H9 (cell line): Measurements from ENCODE around the gene TRERF1. TPM values are rescaled to one million over a fixed set of nuclear protein-coding genes. Genes with fewer than 3 reads are reported as not detected.

Experiments
- DNase-seq: peaks from one replicate; pipeline ENCODE4 v3.0.0-alpha.2; 2017
- H2AFZ ChIP-seq: one replicate; pipeline ENCODE4 v1.6.1; 2013; ENCODE audit warnings: mild to moderate bottlenecking, low read length, control low read depth, moderate library complexity
- H2AK5ac ChIP-seq: 2 replicates; pipeline ENCODE4 v1.6.1; 2013; ENCODE audit warnings: low read length, control low read depth, mixed read lengths; ENCODE audit not compliant: insufficient read length
- H2BK120ac ChIP-seq: one replicate; pipeline ENCODE4 v1.6.1; 2013; ENCODE audit warnings: low read depth, mild to moderate bottlenecking, low read length, control low read depth, inconsistent platforms; ENCODE audit not compliant: poor library complexity, severe bottlenecking
- H2BK12ac ChIP-seq: 2 replicates; pipeline ENCODE4 v1.6.1; 2013; ENCODE audit warnings: low read length, control low read depth, mixed read lengths, low read depth; ENCODE audit not compliant: insufficient read length
- H2BK15ac ChIP-seq: 2 replicates; pipeline ENCODE4 v1.6.1; 2013; ENCODE audit warnings: low read depth, low read length, control low read depth
- H2BK20ac ChIP-seq: one replicate; pipeline ENCODE4 v1.6.1; 2013; ENCODE audit warnings: low read depth, mild to moderate bottlenecking, low read length, control low read depth, inconsistent platforms; ENCODE audit not compliant: poor library complexity, severe bottlenecking
- H2BK5ac ChIP-seq: 2 replicates; pipeline ENCODE4 v1.6.1; 2013; ENCODE audit warnings: low read length, control low read depth, mixed read lengths; ENCODE audit not compliant: insufficient read length
- H3K14ac ChIP-seq: 2 replicates; pipeline ENCODE4 v1.6.1; 2013; ENCODE audit warnings: low read length, control low read depth; ENCODE audit not compliant: insufficient read depth
- H3K18ac ChIP-seq: 2 replicates; pipeline ENCODE4 v1.6.1; 2013; ENCODE audit warnings: low read depth, mild to moderate bottlenecking, mixed read lengths, low read length, control low read depth; ENCODE audit not compliant: insufficient read length
- H3K23ac ChIP-seq: 2 replicates; pipeline ENCODE4 v1.6.1; 2013; ENCODE audit warnings: low read length, control low read depth, mixed read lengths, low read depth; ENCODE audit not compliant: insufficient read length
- H3K23me2 ChIP-seq: 2 replicates; pipeline ENCODE4 v1.6.1; 2013; ENCODE audit warnings: low read depth, mild to moderate bottlenecking, mixed read lengths, low read length, control low read depth; ENCODE audit not compliant: insufficient read length, poor library complexity, severe bottlenecking
- H3K27ac ChIP-seq: 2 replicates; pipeline ENCODE4 v1.5.1; 2013; ENCODE audit warnings: low read length, control low read depth, mixed read lengths, low read depth; ENCODE audit not compliant: insufficient read length
- H3K27me3 ChIP-seq: 2 replicates; pipeline ENCODE4 v1.6.1; 2013; ENCODE audit warnings: low read length, control low read depth, inconsistent platforms; ENCODE audit not compliant: insufficient read depth
- H3K4ac ChIP-seq: 2 replicates; pipeline ENCODE4 v1.6.1; 2013; ENCODE audit warnings: low read depth, mild to moderate bottlenecking, control low read depth, inconsistent platforms, low read length, moderate library complexity
- H3K4me1 ChIP-seq: 2 replicates; pipeline ENCODE4 v1.6.1; 2013; ENCODE audit warnings: low read length, control low read depth, inconsistent platforms; ENCODE audit not compliant: insufficient read depth
- H3K4me2 ChIP-seq: 2 replicates; pipeline ENCODE4 v1.6.1; 2013; ENCODE audit warnings: low read length, control low read depth, mixed read lengths; ENCODE audit not compliant: insufficient read length, insufficient read depth
- H3K56ac ChIP-seq: 2 replicates; pipeline ENCODE4 v1.6.1; 2013; ENCODE audit warnings: low read depth, mild to moderate bottlenecking, mixed read lengths, low read length, control low read depth; ENCODE audit not compliant: insufficient read length
- H3K79me1 ChIP-seq: 2 replicates; pipeline ENCODE4 v1.6.1; 2013; ENCODE audit warnings: low read depth, mild to moderate bottlenecking, moderate library complexity, low read length, control low read depth, inconsistent platforms; ENCODE audit not compliant: insufficient read depth, poor library complexity, severe bottlenecking
- H3K79me2 ChIP-seq: 2 replicates; pipeline ENCODE4 v1.6.1; 2013; ENCODE audit warnings: low read length, control low read depth, inconsistent platforms; ENCODE audit not compliant: insufficient read depth
- H3K9ac ChIP-seq: 2 replicates; pipeline ENCODE4 v1.6.1; 2013; ENCODE audit warnings: low read length, control low read depth, mixed read lengths; ENCODE audit not compliant: insufficient read length; ENCODE audit errors: extremely low read depth
- H3K9me3 ChIP-seq: one replicate; pipeline ENCODE4 v1.6.1; 2013; ENCODE audit warnings: low read depth, low read length, inconsistent platforms; ENCODE audit not compliant: control insufficient read depth
- H3T11ph ChIP-seq: one replicate; pipeline ENCODE4 v1.6.1; 2013; ENCODE audit warnings: mild to moderate bottlenecking, low read length, control low read depth, inconsistent platforms
- H4K20me1 ChIP-seq: one replicate; pipeline ENCODE4 v1.6.1; 2013; ENCODE audit not compliant: control insufficient read depth, insufficient read length, insufficient read depth
- H4K5ac ChIP-seq: 2 replicates; pipeline ENCODE4 v1.6.1; 2013; ENCODE audit warnings: low read depth, mild to moderate bottlenecking, mixed read lengths, low read length, control low read depth; ENCODE audit not compliant: insufficient read length
- H4K8ac ChIP-seq: replicated peaks from 2 replicates; pipeline ENCODE4 v1.6.1; 2013; ENCODE audit warnings: low read length, control low read depth, mixed read lengths, low read depth; ENCODE audit not compliant: insufficient read length
- H4K91ac ChIP-seq: 2 replicates; pipeline ENCODE4 v1.6.1; 2013; ENCODE audit warnings: low read depth, mild to moderate bottlenecking, moderate library complexity, mixed read lengths, low read length, control low read depth; ENCODE audit not compliant: insufficient read length
- H3K27ac Mint-ChIP-seq, 3 experiments: 2 replicates in 2 of 3; 3 replicates in 1 of 3; pipeline ENCODE4 v1.8.0; 2020 to 2021; ENCODE audit warnings: mixed read lengths in 3 of 3, mild to moderate bottlenecking in 1 of 3, moderate library complexity in 1 of 3
- H3K27me3 Mint-ChIP-seq: 2 replicates; pipeline ENCODE4 v1.8.0; 2021; ENCODE audit warnings: low read depth, mild to moderate bottlenecking, moderate library complexity, mixed read lengths
- H3K36me3 Mint-ChIP-seq, 3 experiments: 2 replicates in 2 of 3; 3 replicates in 1 of 3; pipeline ENCODE4 v1.8.0; 2020 to 2021; ENCODE audit warnings: low read depth in 3 of 3, mixed read lengths in 3 of 3; ENCODE audit not compliant: insufficient read depth in 1 of 3
- H3K4me1 Mint-ChIP-seq, 2 experiments: 2 replicates each; pipeline ENCODE4 v1.8.0; 2020; ENCODE audit warnings: mixed read lengths in 2 of 2
- H3K4me3 Mint-ChIP-seq, 2 experiments: 2 replicates in 1 of 2; 3 replicates in 1 of 2; pipeline ENCODE4 v1.8.0; 2020 to 2021; ENCODE audit warnings: mild to moderate bottlenecking in 2 of 2, mixed read lengths in 2 of 2, moderate library complexity in 1 of 2
- H3K9me3 Mint-ChIP-seq, 2 experiments: 2 replicates in 1 of 2; 3 replicates in 1 of 2; pipeline ENCODE4 v1.8.0; 2020; ENCODE audit warnings: mild to moderate bottlenecking in 2 of 2, mixed read lengths in 2 of 2, moderate library complexity in 1 of 2
- CTCF ChIP-seq: fragments of 200-600 bp; sonication (generic); conservative IDR thresholded peaks from 3 replicates; pipeline ENCODE4 v1.8.0; 2021; ENCODE audit warnings: antibody characterized with exemption, mild to moderate bottlenecking
- WGBS: extraction: QIAGEN DNeasy Blood & Tissue Kit; methylation state at CpG from one replicate; pipeline ENCODE4 v1.1.7; 2013; ENCODE audit warnings: missing lambda C conversion rate, low lambda C conversion rate, mixed read lengths; ENCODE audit not compliant: insufficient read length; ENCODE audit errors: extremely low coverage; 5-methylcytosine and 5-hydroxymethylcytosine counted together
- total RNA-seq: library from RNA; stranded (reverse); gene quantifications from 2 replicates; pipeline ENCODE4 v1.2.1, GENCODE V29; 2021

The TRERF1 gene
- total RNA-seq, 1 experiment from 2014 or later: 19.7 TPM

DNA sequence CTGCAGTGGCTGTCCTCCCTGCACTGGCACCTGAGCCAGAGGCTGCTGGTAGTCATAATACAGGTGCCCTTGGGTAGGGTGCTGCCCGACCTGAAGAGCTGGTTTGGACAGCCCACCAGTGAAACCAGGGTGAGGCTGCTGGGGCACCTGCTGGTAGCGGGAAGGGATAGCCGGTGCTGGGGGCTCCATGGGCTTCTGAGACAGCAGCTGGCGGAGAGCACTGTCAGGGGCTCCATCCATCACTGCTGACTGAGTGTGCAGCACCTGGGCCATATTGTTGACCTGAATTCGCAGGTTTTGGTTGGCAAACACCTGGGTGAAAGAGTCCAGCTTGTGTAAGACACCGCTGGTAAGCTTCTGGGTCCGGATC lies 182.9 kb downstream of the TRERF1 start:
- no peak overlapping the region for H3K9ac ChIP-seq
- peak overlapping the region in 1 of 3 experiments; percentile 88; a peak in 2 of 7 replicates for H3K27ac Mint-ChIP-seq
- H3K4me2 ChIP-seq: no peak overlapping the region
- no peak overlapping the region for H3K18ac ChIP-seq
- H3K56ac ChIP-seq: no peak overlapping the region
- H2BK20ac ChIP-seq: no peak overlapping the region
- no peak overlapping the region for H4K91ac ChIP-seq
- no peak overlapping the region for H3K27ac ChIP-seq
- H3K23ac ChIP-seq: no peak overlapping the region
- H3K4me3 Mint-ChIP-seq: no peak overlapping the region
- no peaks in the 10 kb centered on the region for H3K9me3 ChIP-seq
- no peak overlapping the region for H2BK15ac ChIP-seq
- no peak for DNase-seq
- H3T11ph ChIP-seq: no peak overlapping the region
- WGBS: no CpG with 5 or more reads among the region's 7 CpGs
- no peak overlapping the region for H3K14ac ChIP-seq
- H3K4me1 Mint-ChIP-seq: peaks cover 19 to 27% of the 10 kb centered on the region in 2 experiments
- H3K79me2 ChIP-seq: no peaks in the 10 kb centered on the region
- no peak overlapping the region for H3K4ac ChIP-seq
- no peaks in the 10 kb centered on the region for H3K27me3 ChIP-seq
- H3K36me3 Mint-ChIP-seq: peaks cover 18 to 28% (median 19%) of the 10 kb centered on the region in 3 experiments
- H3K79me1 ChIP-seq: no peaks in the 10 kb centered on the region
- H2BK5ac ChIP-seq: no peak overlapping the region
- H2BK120ac ChIP-seq: no peak overlapping the region
- no peak for TF ChIP-seq CTCF
- H3K27me3 Mint-ChIP-seq: no peaks in the 10 kb centered on the region
- H4K5ac ChIP-seq: no peak overlapping the region
- no peaks in the 10 kb centered on the region for H4K20me1 ChIP-seq
- H2AK5ac ChIP-seq: no peak overlapping the region
- no peaks in the 10 kb centered on the region for H3K4me1 ChIP-seq
- H2AFZ ChIP-seq: no peak overlapping the region
- H4K8ac ChIP-seq: no peak overlapping the region
- no peaks in the 10 kb centered on the region for H3K9me3 Mint-ChIP-seq
- no peak overlapping the region for H2BK12ac ChIP-seq
- H3K23me2 ChIP-seq: no peaks in the 10 kb centered on the region
